Neural cell (in vitro differentiated cells): ENCODE data around the gene GRB7. TPM values are rescaled to one million over a fixed set of nuclear protein-coding genes. Genes with fewer than 3 reads are reported as not detected.

Source experiments
- H2AFZ ChIP-seq: fragments of 200-600, 300-800 bp; sonication (generic), shearing (Covaris generic); 2 replicates; pipeline ENCODE4 v1.6.0; 2014; ENCODE audit warnings: low read depth, mild to moderate bottlenecking, antibody characterized with exemption, low read length, moderate library complexity
- H3F3A ChIP-seq: fragments of 200-600 bp; shearing (Covaris generic); 2 replicates; pipeline ENCODE4 v1.6.1; 2016; ENCODE audit warnings: mild to moderate bottlenecking, moderate library complexity, mixed read lengths, antibody characterized with exemption, low read length; ENCODE audit not compliant: insufficient read depth, poor library complexity, severe bottlenecking
- H3K27ac ChIP-seq: fragments of 200-600, 300-800 bp; sonication (generic), shearing (Covaris generic); 2 replicates; pipeline ENCODE4 v1.5.1; 2014; ENCODE audit warnings: mild to moderate bottlenecking, low read length, moderate library complexity
- H3K27me3 ChIP-seq: fragments of 300-800, 200-600 bp; sonication (generic), shearing (Covaris generic); 2 replicates; pipeline ENCODE4 v1.6.0; 2014; ENCODE audit warnings: mild to moderate bottlenecking, low read depth, low read length, moderate library complexity; ENCODE audit not compliant: insufficient read depth
- H3K36me3 ChIP-seq: fragments of 300-800, 200-600 bp; sonication (generic), shearing (Covaris generic); 2 replicates; pipeline ENCODE4 v1.5.1; 2014; ENCODE audit warnings: mild to moderate bottlenecking, antibody characterized with exemption, low read length, moderate library complexity; ENCODE audit not compliant: insufficient read depth
- H3K4me2 ChIP-seq: fragments of 300-800, 200-600 bp; sonication (generic), shearing (Covaris generic); 2 replicates; pipeline ENCODE4 v1.6.0; 2014; ENCODE audit warnings: mild to moderate bottlenecking, low read length
- H3K4me3 ChIP-seq: fragments of 300-800, 200-600 bp; sonication (generic), shearing (Covaris generic); 2 replicates; pipeline ENCODE4 v1.5.1; 2014; ENCODE audit warnings: mild to moderate bottlenecking, low read length, moderate library complexity
- H3K79me2 ChIP-seq: fragments of 200-600 bp; shearing (Covaris generic); replicated peaks from 2 replicates; pipeline ENCODE4 v1.6.0; 2014; ENCODE audit warnings: mild to moderate bottlenecking, low read length, moderate library complexity; ENCODE audit not compliant: insufficient read depth
- H3K9ac ChIP-seq: fragments of 300-800, 200-600 bp; sonication (generic), shearing (Covaris generic); 2 replicates; pipeline ENCODE4 v1.6.1; 2016; ENCODE audit warnings: mild to moderate bottlenecking, low read length, mixed read lengths
- H3K9me2 ChIP-seq: fragments of 200-600 bp; shearing (Covaris generic); 2 replicates; pipeline ENCODE4 v1.6.1; 2016; ENCODE audit warnings: mild to moderate bottlenecking, low read length, mixed read lengths; ENCODE audit not compliant: insufficient read depth
- H3K9me3 ChIP-seq: fragments of 200-600, 300-800 bp; sonication (generic), shearing (Covaris generic); 2 replicates; pipeline ENCODE4 v1.6.1; 2016; ENCODE audit warnings: mild to moderate bottlenecking, mixed run types, low read length, moderate library complexity, mixed read lengths
- H4K20me1 ChIP-seq: fragments of 200-600 bp; shearing (Covaris generic); 2 replicates; pipeline ENCODE4 v1.6.1; 2016; ENCODE audit warnings: mild to moderate bottlenecking, mixed run types; ENCODE audit not compliant: insufficient read depth
- EP300 ChIP-seq: fragments of 450-650 bp; conservative IDR thresholded peaks from 2 replicates; pipeline ENCODE4 v1.6.1; 2014; ENCODE audit warnings: antibody characterized with exemption, mild to moderate bottlenecking, moderate library complexity; ENCODE audit not compliant: poor library complexity, severe bottlenecking
- EZH2 ChIP-seq: fragments of 200-600, 300-800 bp; shearing (Covaris generic), sonication (generic); IDR thresholded peaks from 2 replicates; pipeline ENCODE4 v1.6.1; 2014; ENCODE audit warnings: antibody characterized with exemption, low read length, borderline replicate concordance, mild to moderate bottlenecking; ENCODE audit not compliant: insufficient read depth, poor library complexity, severe bottlenecking
- MXI1 ChIP-seq: fragments of 450-650 bp; conservative IDR thresholded peaks from 2 replicates; pipeline ENCODE4 v1.6.1; 2014; ENCODE audit warnings: antibody characterized with exemption, mild to moderate bottlenecking; ENCODE audit not compliant: poor library complexity, severe bottlenecking
- POLR2AphosphoS5 ChIP-seq: IDR thresholded peaks from 2 replicates; pipeline ENCODE4 v1.6.1; 2012
- RAD21 ChIP-seq: fragments of 450-650 bp; conservative IDR thresholded peaks from 2 replicates; pipeline ENCODE4 v1.6.1; 2014; ENCODE audit warnings: antibody characterized with exemption, mild to moderate bottlenecking, moderate library complexity
- SMC3 ChIP-seq: fragments of 450-650 bp; conservative IDR thresholded peaks from 2 replicates; pipeline ENCODE4 v1.6.1; 2014; ENCODE audit warnings: antibody characterized with exemption, mild to moderate bottlenecking, moderate library complexity; ENCODE audit not compliant: poor library complexity
- TAF1 ChIP-seq: IDR thresholded peaks from 2 replicates; pipeline ENCODE4 v1.6.1; 2012; ENCODE audit warnings: low read depth
- polyA plus RNA-seq: library from polyadenylated mRNA; depleted of rRNA; stranded (reverse); fragments of >200 nt; gene quantifications from 2 replicates; pipeline ENCODE4 v1.2.3, GENCODE V29; 2014
- TF ChIP-seq, protein P1 (sequence below): IDR thresholded peaks from 2 replicates; pipeline ENCODE4 v1.6.1; 2012; ENCODE audit warnings: borderline replicate concordance
- TF ChIP-seq, protein P2 (sequence below): fragments of 450-650 bp; IDR thresholded peaks from 2 replicates; pipeline ENCODE4 v1.5.1; 2014; ENCODE audit warnings: antibody characterized with exemption, mild to moderate bottlenecking, moderate library complexity; ENCODE audit not compliant: poor library complexity, severe bottlenecking

GRB7 gene
- polyA plus RNA-seq, 1 donor from 2014 or later: not detected

DNA sequence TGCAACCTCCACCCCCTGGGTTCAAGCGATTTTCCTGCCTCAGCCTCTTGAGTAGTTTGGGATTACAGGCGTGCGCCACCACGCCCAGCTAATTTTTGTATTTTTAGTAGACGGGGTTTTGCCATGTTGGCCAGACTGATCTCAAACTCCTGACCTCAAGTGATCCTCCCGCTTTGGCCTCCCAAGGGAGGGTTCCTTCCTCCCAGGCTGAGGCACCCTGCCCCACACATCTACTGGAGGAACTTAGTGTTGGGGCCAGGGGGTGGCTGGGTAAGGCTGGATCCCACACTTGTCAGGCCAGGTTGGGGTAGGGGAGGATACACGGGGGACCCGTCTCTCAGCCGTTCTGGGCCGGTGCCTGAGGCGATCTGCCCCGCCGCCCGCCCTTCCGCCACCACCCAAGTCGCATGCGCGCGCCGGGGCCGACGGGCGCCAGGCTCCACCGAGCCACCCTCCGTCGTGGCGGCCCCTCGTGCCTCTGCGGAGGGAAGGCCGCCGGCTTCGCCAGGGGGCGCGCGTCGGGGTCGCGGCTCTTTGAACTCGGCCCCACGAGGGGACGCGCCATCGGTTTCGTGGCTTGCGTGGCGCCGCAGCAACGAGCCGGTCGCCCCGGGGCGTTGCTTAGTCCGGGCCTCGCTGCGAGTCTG, 15.9 kb downstream of the GRB7 start:
- no peak overlapping the region for H3K27ac ChIP-seq
- H3K4me3 ChIP-seq: peak overlapping the region; percentile 72
- no peak overlapping the region for H3K4me2 ChIP-seq
- no peak for TF ChIP-seq RAD21
- TF ChIP-seq, protein P1, sequence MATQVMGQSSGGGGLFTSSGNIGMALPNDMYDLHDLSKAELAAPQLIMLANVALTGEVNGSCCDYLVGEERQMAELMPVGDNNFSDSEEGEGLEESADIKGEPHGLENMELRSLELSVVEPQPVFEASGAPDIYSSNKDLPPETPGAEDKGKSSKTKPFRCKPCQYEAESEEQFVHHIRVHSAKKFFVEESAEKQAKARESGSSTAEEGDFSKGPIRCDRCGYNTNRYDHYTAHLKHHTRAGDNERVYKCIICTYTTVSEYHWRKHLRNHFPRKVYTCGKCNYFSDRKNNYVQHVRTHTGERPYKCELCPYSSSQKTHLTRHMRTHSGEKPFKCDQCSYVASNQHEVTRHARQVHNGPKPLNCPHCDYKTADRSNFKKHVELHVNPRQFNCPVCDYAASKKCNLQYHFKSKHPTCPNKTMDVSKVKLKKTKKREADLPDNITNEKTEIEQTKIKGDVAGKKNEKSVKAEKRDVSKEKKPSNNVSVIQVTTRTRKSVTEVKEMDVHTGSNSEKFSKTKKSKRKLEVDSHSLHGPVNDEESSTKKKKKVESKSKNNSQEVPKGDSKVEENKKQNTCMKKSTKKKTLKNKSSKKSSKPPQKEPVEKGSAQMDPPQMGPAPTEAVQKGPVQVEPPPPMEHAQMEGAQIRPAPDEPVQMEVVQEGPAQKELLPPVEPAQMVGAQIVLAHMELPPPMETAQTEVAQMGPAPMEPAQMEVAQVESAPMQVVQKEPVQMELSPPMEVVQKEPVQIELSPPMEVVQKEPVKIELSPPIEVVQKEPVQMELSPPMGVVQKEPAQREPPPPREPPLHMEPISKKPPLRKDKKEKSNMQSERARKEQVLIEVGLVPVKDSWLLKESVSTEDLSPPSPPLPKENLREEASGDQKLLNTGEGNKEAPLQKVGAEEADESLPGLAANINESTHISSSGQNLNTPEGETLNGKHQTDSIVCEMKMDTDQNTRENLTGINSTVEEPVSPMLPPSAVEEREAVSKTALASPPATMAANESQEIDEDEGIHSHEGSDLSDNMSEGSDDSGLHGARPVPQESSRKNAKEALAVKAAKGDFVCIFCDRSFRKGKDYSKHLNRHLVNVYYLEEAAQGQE: no peak
- no peak for TF ChIP-seq EZH2
- TF ChIP-seq SMC3: no peak
- no peak for TF ChIP-seq POLR2AphosphoS5
- no peak for TF ChIP-seq TAF1
- TF ChIP-seq, protein P2, sequence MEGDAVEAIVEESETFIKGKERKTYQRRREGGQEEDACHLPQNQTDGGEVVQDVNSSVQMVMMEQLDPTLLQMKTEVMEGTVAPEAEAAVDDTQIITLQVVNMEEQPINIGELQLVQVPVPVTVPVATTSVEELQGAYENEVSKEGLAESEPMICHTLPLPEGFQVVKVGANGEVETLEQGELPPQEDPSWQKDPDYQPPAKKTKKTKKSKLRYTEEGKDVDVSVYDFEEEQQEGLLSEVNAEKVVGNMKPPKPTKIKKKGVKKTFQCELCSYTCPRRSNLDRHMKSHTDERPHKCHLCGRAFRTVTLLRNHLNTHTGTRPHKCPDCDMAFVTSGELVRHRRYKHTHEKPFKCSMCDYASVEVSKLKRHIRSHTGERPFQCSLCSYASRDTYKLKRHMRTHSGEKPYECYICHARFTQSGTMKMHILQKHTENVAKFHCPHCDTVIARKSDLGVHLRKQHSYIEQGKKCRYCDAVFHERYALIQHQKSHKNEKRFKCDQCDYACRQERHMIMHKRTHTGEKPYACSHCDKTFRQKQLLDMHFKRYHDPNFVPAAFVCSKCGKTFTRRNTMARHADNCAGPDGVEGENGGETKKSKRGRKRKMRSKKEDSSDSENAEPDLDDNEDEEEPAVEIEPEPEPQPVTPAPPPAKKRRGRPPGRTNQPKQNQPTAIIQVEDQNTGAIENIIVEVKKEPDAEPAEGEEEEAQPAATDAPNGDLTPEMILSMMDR: no peak
- TF ChIP-seq EP300: no peak
- TF ChIP-seq MXI1: no peak
- H3K79me2 ChIP-seq: no peaks in the 10 kb centered on the region
- H3K9me2 ChIP-seq: no peaks in the 10 kb centered on the region
- peak overlapping the region; percentile 65 for H3K9ac ChIP-seq
- no peaks in the 10 kb centered on the region for H3K36me3 ChIP-seq
- peak overlapping the region; percentile 76 for H2AFZ ChIP-seq
- no peaks in the 10 kb centered on the region for H4K20me1 ChIP-seq
- H3K9me3 ChIP-seq: no peaks in the 10 kb centered on the region
- H3K27me3 ChIP-seq: no peaks in the 10 kb centered on the region
- no peaks in the 10 kb centered on the region for H3F3A ChIP-seq

DNA sequence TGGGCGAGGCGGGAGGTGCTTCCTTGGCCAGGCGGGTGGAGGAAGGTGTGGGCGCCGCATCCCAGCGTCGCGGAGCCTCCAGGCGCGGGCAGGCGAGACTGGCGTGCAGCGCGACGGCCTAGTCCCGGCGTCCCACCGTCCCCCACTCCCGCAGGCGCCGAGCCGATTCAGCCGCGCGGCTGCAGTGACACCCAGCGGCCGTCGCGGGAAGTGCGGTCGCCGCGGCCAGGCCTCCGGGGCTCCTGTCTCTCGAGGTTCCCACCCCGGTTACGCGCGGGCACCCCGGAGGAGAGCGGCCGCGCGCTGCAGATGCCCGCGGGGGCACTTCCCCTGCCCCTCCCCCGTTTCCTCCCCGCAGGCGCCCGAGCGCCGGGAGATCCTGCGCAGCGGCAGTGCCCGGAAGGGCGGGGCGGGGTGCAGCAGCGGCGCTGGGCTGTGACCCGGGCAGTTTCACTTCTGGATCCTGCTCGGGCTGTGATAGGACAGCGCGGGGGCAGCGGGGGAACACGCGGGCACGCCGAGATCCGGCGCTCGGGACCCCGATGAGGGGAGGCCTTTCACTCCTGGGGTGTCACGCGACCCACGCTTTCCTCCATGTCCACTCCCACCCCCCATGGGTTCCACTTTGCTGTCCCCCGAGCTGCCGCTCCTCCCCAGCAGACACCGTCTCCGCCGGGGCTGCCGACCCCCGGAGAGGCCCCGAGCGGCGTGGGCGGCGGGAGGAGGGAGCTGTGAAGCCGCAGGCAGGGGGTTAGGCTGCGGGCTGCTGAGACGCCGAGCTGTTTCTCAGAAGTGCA, 16.6 kb downstream of the GRB7 start:
- Histone ChIP-seq H3K27ac (no peak overlapping the region), H3K27me3 (no peaks in the 10 kb centered on the region), H3K36me3 (no peaks in the 10 kb centered on the region), H3K4me3 (peak overlapping the region; percentile 72), H3K9me3 (no peaks in the 10 kb centered on the region), H4K20me1 (no peaks in the 10 kb centered on the region), H3K79me2 (no peaks in the 10 kb centered on the region), H3F3A (no peaks in the 10 kb centered on the region), H3K4me2 (no peak overlapping the region), H3K9ac (peak overlapping the region; percentile 65), H3K9me2 (no peaks in the 10 kb centered on the region), H2AFZ (peak overlapping the region; percentile 76)
- peak; percentile 82 for TF ChIP-seq SMC3
- peak; percentile 88 for TF ChIP-seq RAD21
- peak; percentile 54 for TF ChIP-seq POLR2AphosphoS5
- TF ChIP-seq, protein P1: no peak
- TF ChIP-seq EP300: no peak
- TF ChIP-seq EZH2: no peak
- TF ChIP-seq, protein P2: peak; percentile 97
- peak; percentile 71 for TF ChIP-seq MXI1
- no peak for TF ChIP-seq TAF1
